Eye (tissue), 1 donor: ENCODE results near the gene MAN1A2.

ENCODE experiments used
- DNase-seq: peaks from one replicate; pipeline ENCODE4 v3.0.0-alpha.2; 2015

MAN1A2 gene

DNA sequence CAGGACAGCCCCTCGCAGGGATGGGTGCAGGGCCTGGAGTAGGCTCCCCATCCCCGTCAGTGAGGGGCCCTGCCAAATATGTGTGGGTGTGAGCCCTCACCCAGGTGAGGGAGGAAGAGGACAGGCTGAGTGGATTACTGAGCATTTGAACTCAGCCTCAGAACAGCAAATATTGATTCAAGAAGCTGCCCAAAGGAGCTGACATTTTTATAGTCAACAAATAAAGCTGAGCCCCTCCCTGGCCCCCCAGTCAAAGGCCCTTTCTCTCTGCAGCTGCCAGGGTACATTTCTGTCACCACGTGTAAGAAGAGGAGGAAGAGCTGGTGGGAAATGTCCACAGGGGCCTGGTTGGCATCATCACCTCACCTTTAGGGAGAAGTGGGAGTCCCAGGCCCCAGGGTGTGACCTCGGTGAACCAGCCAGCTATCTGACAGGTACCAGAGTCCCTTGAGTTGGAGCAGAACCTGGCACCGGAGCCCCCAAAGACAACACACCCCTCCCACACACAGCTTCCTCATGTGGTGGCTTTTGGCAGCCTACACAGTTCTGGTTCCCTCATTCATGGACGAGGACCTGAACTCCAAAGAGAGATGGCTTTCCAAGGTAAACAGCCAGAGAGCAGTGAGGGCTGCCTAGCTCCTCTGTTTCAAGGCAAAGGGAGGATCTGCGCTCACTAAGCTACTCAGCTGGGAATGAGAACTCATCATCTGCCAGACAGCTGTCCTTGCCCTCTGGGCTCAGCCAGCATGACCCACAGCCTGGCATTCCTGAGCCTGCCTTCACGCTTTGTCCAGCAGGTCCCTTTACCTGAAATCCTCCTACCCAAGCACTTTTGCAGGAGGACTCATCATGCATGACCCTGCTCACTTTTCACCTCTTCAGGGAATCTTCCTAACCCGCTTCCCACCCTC, 195.6 kb downstream of the MAN1A2 start:
- no peak for DNase-seq

DNA sequence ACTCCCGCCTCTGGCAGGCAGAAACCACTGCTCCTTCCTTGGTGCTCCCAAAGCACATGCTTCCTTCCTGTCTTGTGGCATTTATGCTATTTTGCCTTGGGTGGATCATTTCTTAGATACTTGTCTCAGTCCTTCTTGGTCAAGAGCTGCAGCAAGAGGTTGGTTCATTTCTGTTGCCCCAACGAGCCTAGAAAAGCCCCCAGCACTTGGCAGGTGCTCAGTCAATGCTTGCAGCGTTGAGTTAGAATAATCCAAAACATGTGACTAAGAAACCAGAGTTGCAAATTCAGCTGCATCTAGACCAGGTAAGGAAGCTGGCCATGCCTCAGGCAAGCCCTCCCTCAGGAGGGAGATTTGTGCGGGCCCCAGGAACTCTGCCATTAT, 196.2 kb downstream of the MAN1A2 start:
- DNase-seq: no peak

DNA sequence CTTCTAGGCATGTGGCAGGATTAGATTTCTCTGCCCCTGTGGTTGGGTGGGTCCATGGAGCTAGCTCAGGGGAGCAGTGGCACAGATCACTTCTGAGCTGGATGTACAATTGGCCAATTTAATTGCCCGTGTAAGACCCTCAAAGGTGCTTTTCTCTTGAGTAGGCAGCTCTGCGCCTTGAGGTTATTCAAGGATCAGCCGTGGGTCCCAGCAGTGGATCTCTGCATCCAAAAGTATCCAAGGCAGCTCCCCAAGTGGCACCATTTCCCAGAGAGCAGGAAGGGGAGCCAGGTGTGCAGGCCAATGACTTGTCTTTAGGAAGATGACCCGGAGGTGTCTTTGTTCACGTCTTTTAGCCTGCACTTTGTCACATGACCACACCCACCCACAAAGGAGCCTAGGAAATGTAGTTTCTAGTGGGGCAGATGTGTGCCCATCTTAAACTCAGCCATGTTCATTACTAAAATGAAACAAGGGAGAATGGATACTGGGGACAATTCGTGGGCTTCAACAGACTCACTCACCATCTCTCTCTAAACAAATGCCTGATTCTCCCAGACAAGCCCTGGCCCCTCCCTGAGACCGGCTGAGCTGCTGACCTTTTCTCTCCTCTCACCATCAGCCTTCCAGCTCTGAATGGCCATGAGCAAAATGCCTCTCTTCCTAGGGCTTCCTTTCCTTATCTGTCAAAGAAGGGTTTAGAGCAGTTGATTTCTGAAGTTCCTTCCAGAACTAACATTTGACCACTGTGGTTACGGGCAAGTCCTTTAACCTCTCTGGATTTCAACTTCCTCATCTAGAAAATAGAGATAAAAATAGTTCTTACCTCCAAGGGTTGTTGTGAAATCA, 197.2 kb downstream of the MAN1A2 start:
- peak; percentile 5 for DNase-seq

DNA sequence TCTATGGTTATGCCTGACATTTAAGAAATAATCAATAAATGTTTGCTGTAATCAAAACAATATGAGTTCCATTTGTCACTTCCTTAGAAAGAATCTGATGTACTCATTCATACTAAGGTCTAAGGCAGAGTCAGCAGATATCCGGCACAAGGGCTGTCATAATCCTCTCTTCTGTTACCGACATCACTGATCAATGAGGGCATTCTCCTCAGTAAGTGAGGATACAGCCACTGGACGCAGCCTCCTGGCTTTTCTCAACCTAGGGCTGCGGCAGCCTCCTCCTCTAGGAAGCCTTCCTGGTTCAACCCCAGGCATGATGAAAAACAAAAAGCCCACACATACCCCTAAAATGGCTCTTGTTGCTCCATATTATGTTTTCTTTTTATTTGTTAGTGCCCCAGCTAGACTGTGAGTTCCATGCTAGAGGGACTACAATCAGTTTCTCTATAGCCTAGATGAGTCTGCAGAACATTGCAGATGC, 197.9 kb downstream of the MAN1A2 start:
- DNase-seq: no peak

DNA sequence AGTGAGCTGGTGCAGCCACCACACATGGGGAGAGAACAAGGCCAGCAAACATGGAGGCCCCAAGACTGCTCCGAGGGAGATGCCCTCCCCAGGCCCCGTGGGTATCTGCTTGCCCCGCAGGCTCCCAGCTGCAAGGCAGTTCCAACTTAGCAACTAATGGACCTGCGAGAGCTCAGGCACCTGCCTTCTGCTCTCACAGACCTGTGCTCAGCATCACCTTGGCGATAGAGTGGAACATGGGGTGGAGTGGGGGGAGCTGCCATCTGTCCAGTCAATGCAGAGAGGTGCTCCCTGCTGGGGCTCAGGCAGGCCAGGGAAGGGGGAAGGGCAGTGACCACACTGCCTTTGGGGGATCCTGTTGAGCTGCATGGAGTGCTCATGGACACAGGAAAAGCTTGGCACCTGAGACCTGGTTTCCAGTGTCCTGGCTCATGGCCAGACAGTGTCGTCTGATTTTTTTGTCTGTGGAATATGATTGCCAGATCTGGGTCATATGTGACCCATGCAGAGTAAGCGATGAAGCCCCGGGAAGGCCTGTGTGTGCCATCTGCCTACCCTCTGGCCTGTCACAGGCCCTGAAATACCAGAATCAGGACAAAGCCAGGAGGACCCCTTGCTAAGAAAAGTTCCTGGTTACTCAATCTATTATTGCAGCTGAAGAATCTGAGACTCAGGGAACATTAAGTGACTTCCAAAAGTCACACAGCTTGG, 198.7 kb downstream of the MAN1A2 start:
- DNase-seq: peak; percentile 53

DNA sequence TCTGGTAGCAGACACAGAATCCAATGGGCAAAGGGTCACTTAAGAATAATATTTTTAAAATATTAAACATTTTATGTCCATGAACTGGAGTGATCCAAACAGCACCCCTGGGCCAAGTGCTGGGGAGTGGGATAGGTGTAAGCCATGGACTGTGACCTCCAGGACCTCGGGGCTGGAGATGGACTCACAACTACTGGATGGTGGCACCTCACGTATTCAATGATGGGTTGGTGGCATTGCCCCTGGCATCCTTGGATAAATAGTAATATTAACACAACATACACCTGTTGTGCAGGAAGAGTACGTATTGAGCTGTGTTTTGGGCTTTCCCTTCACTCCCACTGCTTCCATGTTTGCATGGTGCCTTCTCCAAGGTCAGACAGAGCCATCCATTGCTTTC, 199.3 kb downstream of the MAN1A2 start:
- DNase-seq: no peak

DNA sequence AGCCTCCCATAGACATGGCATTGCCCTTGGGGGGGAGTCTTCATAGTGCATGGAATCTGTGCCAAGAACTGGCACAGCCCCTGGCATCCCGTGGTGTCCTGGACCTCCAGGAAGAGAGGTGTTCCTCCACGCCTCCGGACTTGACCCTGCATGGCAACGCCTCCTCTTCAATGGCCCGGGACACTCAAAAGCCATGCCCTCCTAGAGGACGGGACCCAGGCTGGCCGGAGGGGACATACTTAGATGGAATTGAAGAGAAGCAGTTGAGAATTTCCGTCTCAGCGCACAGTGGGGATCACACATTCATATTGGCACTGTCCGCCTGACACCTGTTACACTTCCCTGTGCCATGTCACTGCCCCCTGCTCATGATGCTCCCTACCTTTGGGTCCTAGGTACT, 200.2 kb downstream of the MAN1A2 start:
- DNase-seq: no peak

DNA sequence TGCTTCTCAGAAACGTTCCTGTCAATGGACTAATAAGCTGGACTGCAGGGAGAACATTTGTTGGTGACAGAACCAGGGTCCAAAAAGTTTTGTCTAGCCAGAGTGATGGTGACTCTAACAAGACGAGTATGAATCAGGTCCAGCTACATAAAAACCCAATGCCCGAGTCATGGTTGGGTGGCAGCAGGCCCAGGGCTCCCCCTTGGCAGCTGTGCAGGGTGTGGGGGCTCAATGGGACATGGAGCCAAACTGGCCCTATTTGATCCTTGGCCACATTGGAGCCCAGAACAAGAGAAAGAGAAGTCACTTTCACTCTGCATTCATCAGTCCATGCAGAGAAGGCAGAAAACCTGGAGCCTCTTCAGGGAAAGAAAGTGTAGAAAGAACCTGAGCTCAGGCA, 200.7 kb downstream of the MAN1A2 start:
- no peak for DNase-seq

DNA sequence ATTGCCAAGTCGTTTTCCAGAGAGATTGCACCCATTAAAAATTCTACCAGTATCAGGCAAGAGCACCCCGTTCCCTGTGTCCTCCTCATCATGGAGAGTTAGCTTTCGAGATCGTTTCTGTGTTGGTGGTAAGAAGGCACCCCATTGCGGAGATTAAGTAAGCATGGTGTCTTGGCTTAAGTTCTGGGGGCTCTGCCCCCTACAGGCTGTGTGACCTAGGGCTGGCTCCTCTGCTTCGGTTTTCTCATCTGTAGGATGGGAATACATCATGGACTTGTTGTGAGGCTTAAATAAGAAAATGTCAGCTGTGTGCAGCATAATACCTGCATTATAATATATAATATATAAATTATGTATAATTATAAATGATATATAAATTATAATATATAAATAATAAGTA, 201.8 kb downstream of the MAN1A2 start:
- DNase-seq: no peak

DNA sequence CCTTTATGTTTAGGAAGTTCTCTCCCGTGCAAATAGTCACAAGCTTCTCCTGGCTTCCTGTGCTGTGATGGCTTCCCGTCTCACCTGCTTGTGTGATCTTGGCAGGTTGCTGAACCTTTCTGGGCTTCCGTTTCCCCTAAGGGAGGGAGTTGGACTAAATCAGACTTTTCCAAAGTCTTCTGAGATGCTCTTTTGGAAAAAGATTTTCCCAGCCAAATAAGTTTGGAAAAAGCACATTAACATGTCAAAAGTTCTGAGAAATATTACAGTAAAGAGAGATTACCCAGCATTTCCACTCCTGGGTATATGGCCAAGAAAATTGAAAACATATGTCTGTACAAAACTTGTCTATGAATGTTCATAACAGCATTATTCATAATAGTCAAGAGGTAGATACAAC, 202.6 kb downstream of the MAN1A2 start:
- peak; percentile 24 for DNase-seq

DNA sequence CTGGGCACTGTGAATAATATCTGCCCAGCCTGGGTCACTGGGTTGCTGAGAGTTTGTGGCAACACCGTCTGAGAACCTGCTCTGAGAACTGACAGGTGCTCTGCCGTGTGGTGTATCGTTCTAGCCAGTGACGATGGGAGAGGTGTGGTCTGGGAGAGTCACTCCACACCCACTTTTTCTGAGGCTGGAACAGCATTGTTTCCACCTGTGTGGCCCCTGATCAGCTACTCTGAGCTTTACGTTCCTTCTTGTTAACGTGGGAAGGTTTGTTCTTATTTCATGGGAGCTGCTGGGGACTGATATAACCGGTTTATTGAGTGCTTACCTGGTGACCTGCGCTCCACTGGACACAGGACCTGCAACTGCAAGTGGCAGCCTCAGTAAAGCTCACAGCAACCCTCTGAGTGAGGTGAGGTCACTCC, 203.8 kb downstream of the MAN1A2 start:
- no peak for DNase-seq

DNA sequence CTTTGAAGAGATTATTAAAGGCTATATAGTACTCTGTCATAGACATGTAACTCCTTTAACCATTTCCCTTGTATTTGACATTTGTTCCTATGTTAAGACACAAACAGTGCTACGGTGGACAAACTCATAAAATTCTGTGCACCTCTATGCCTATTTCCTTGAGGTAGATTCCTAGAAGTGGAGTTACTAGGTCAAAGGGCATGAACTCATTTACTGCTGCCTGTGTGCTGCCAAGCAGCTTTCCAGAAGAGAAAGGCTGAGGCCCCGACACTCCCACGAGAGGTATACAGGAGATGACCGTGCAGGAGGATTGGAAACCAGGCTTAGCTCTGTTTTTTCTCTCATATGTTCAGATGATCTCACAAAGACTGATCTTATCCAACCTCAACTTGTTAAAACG, 204.2 kb downstream of the MAN1A2 start:
- no peak for DNase-seq

DNA sequence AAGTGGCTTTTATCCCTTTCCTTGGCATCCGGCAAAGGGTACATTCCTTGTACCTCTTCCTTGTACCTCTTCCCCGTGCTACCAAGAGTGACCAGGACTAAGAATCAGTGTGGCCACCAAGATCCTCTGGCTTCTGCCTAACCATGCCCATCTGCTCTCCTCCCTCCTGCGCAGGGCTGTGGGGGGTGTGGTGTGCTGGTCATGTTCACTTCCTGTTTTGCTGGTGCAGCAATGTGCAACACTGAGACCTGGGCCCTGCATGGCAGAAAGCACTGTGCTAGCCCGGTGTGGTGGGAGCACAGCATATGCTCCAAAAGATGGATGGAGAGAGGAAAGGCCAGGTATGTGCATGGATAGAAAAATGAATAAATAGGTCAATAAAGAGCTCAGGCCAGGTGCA, 205.3 kb downstream of the MAN1A2 start:
- DNase-seq: no peak

DNA sequence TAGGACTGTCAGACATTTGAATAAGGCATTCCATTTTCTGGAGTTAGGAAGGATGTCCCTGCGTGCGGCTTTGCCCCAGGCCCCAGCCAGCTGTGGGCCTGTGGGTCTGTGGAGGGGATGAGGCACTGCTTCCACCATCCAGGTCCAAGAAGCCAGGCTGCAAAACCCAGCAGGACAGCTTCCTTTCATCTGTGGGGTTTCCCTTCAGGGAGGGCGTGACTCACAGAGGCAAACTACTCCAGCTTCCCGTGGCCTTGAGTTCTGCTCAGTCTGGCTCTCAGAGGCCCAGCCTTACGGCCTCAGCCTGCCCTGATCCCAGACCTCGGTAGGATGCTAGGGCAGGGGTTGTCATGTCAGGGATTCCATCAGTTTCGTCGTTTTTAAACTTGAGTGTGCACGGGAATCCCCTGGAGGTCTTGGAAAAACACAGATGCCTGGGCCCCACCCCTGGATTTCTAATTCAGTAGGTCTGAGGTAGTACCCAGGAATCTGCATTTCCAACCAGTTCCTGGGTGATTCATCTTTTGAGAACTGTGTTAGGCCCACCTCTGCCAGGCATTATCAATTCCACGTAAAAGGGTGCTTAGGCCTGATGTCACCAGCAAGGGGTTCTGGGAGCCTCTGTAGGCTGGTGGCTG, 206.3 kb downstream of the MAN1A2 start:
- DNase-seq: no peak

DNA sequence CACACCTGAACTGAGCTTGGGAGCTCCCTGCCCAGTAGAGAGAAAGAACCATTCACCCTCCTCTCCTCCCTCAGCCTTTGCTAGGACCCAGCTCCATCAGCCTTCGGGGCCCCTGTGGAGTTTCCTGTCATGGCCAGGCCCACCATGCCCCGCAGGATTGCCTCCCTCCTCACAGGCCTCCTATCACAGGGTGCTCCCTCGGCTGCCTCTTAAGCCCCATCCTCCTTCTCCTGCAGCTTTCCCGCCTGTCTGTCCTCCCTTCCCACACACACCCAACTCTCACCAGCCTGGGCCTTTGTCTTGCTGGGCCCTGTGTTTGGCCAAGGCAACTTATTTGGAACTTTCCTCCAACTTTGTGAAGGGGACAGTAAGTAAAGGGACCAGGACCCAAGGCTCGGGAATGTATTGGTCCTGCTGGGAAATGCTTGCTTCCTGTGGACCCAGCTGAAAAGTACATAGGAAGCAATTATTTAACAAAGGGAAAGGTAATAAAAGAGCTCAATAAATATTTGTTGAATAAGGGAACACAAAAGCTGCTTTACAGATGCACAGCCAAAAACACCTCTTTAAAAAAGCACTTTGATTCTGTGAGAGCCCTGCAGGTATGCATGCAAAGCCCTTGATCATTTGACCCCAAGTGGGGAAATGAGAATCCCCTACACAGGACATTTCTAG, 207.0 kb downstream of the MAN1A2 start:
- no peak for DNase-seq

DNA sequence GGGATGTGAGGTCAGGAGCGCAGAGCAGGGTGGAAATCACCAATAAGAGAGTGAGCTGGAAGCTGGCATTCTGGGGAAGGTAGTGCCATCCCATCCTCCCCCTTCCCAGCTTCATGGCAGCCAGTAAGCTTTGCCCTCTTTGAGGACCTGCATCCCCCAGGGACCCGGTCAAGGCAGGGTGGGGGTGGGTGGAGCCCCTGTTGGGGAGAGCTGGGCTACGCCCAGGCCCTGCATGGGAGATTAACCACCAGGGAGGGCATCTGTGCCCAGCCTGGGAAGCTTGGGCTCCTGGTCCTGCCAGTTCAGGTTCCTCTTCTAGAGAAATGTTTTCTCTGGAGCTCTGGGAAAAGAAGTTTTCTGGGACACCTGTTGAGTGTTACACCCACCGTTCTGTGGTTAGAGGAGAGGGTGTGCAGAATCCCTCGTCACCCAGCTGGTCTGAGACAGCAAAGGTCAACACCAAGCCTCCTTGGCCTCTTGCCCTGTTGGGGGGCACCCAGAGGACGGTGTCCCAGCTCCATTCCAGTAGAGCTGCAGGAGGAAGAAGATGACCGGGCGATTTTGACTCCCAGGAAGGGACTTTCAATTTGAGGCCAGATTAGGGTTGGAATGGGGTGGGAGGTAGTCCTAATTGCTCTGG, 208.5 kb downstream of the MAN1A2 start:
- no peak for DNase-seq

DNA sequence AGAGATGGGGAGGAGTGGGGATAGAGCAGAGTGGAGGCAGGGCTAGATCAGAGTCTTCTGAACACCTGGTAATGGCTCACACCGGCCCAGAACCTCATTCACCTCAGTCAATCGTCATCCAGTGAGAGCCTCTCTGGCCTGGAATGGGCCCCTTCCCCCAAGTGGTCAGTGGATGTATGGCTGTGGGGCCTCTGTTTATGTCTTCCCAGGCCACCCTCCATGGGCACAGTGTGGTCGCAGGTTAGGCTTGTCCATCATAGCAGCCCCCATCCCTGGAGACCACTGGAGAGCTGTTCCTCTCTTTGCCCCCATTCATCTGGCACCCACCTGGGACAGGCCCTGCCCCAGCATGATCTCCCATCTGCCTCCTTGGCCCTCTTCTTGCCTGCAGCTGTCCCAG, 209.0 kb downstream of the MAN1A2 start:
- no peak for DNase-seq

DNA sequence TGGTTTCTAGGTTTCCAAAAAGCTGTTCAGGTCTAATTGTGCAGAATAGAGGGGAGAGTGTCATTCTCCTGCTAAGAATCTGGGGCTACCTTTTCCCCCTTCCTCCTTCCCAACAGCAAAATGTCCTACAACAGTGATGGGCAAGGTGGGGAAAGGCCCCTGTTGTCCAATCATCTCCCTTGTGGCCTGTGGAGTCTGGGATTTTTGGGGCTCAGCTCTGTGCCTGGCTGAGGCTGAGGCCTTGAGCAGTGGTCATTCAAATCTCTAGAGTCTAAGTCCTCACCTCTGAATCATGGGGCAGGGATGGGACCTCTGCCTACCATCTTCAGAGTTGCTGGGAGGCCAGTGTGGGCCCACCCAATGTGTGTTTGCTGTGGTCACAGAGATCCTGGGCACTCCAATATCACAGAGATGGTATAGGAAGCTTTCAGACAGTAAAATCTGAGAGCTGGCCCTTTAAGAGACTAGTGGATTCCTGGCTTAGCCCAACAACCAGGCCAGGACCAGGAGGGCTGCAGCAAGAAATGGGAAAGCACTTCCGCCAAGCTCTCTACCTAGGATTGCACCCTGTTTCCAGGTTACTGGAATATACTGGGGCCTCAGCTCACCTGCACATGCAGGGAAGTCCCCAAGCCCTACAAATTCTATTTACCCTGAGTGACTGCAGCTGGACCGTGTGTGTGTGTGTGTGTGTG, 210.1 kb downstream of the MAN1A2 start:
- DNase-seq: no peak

DNA sequence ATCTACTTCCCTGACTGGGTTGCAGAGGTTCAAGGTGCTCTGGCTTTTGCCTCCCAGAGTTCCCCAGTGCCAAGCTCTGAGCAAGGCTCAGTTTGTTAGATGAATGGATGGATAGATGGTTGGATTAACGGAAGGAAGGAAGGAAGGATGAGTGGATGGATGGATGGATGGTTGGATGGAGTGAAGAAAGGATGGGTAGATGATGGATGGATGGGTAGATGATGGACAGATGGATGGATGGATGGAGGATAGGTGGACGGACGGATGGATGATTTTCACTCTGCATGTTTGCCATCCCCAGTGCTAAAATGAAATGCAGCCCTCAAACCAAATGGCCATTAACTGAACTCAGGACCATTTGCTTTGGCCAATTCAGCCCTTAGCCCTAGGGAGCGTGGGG, 211.2 kb downstream of the MAN1A2 start:
- DNase-seq: no peak
